H1 (cell line): ENCODE results near the gene SLC6A3. TPM values are rescaled to one million over a fixed set of nuclear protein-coding genes. Genes with fewer than 3 reads are reported as not detected.
"Not testable (repeated sequence)": the region's sequence is repeated elsewhere in the genome, so short reads cannot be mapped to it uniquely, and the experiment has no call there.

Source experiments
- CTCF ChIA-PET: fragments of 300-600 bp; sonication (Branson Sonifier 250); formaldehyde crosslinking; loops from one replicate; lab custom pipeline; 2021; ENCODE audit not compliant: partially characterized antibody; lab: Charles Lee
- POLR2A ChIA-PET: fragments of 300-600 bp; sonication (Branson Sonifier 250); formaldehyde crosslinking; loops from one replicate; lab custom pipeline; 2021; ENCODE audit warnings: inconsistent platforms; ENCODE audit not compliant: partially characterized antibody; lab: Charles Lee
- DNase-seq, 2 experiments: peaks; one replicate each; pipeline versions ENCODE4 v3.0.0 to v3.0.0-alpha.2; 2010 to 2022; ENCODE audit warnings: low spot score in 2 of 2, low read depth in 1 of 2, mixed read lengths in 1 of 2
- FAIRE-seq: peaks from 2 replicates; lab custom pipeline; 2011; peaks lifted over from hg19 to GRCh38; lab: Jason Lieb, UNC
- H2AFZ ChIP-seq: 2 replicates; pipeline ENCODE4 v1.8.1; 2012; ENCODE audit warnings: low read length, inconsistent platforms
- H2AK5ac ChIP-seq: 2 replicates; pipeline ENCODE4 v1.6.1; 2013; ENCODE audit warnings: low read depth, low read length
- H2BK120ac ChIP-seq: replicated peaks from 2 replicates; pipeline ENCODE3; 2013; ENCODE audit warnings: low read depth, low read length, inconsistent platforms
- H2BK12ac ChIP-seq: 2 replicates; pipeline ENCODE4 v1.6.1; 2013; ENCODE audit warnings: low read depth, low read length
- H2BK15ac ChIP-seq: 2 replicates; pipeline ENCODE4 v1.6.1; 2013; ENCODE audit warnings: low read length
- H2BK20ac ChIP-seq: 2 replicates; pipeline ENCODE4 v1.6.1; 2013; ENCODE audit warnings: low read length
- H2BK5ac ChIP-seq: 2 replicates; pipeline ENCODE4 v1.6.1; 2013; ENCODE audit warnings: low read depth, low read length
- H3K14ac ChIP-seq: 2 replicates; pipeline ENCODE4 v1.6.1; 2013; ENCODE audit warnings: inconsistent platforms; ENCODE audit not compliant: insufficient read length
- H3K18ac ChIP-seq: 2 replicates; pipeline ENCODE4 v1.6.1; 2013; ENCODE audit warnings: low read length; ENCODE audit errors: extremely low read depth
- H3K23ac ChIP-seq: 2 replicates; pipeline ENCODE4 v1.6.1; 2013; ENCODE audit warnings: inconsistent platforms; ENCODE audit not compliant: insufficient read length
- H3K23me2 ChIP-seq: 2 replicates; pipeline ENCODE4 v1.6.1; 2013; ENCODE audit warnings: low read depth, low read length
- H3K27ac ChIP-seq: 2 replicates; pipeline ENCODE4 v1.6.1; 2011; ENCODE audit warnings: low read depth, low read length, inconsistent platforms
- H3K27me3 ChIP-seq, 4 experiments: replicated peaks in 1 of 4; 1 replicate in 1 of 4; 2 replicates in 3 of 4; pipeline versions ENCODE4 v1.6.1 to v1.8.1; 2011 to 2013; ENCODE audit warnings: low read length in 3 of 4, mild to moderate bottlenecking in 3 of 4, inconsistent platforms in 2 of 4, mixed read lengths in 2 of 4, moderate library complexity in 1 of 4; ENCODE audit not compliant: control insufficient read depth in 3 of 4, insufficient read depth in 3 of 4; ENCODE audit errors: extremely low read depth in 1 of 4
- H3K36me3 ChIP-seq, 4 experiments: 2 replicates each; pipeline versions ENCODE4 v1.6.1 to v1.8.1; 2011 to 2013; ENCODE audit warnings: mild to moderate bottlenecking in 4 of 4, low read length in 3 of 4, moderate library complexity in 2 of 4, control low read depth in 1 of 4, inconsistent platforms in 1 of 4; ENCODE audit not compliant: insufficient read depth in 4 of 4, control insufficient read depth in 2 of 4
- H3K4ac ChIP-seq: replicated peaks from 2 replicates; pipeline ENCODE3; 2013; ENCODE audit warnings: low read length, low read depth, mixed read lengths, inconsistent platforms; ENCODE audit not compliant: insufficient read length
- H3K4me1 ChIP-seq, 4 experiments: replicated peaks in 1 of 4; 1 replicate in 1 of 4; 2 replicates in 3 of 4; pipeline versions ENCODE4 v1.6.1 to v1.8.1; 2011 to 2013; ENCODE audit warnings: low read length in 3 of 4, inconsistent platforms in 2 of 4, mixed read lengths in 1 of 4; ENCODE audit not compliant: insufficient read depth in 4 of 4, control insufficient read depth in 3 of 4
- H3K4me2 ChIP-seq, 2 experiments: 2 replicates each; pipeline versions ENCODE4 v1.6.1 to v1.8.1; 2011 to 2013; ENCODE audit warnings: low read depth in 2 of 2, low read length in 2 of 2, control low read depth in 1 of 2, inconsistent platforms in 1 of 2, mild to moderate bottlenecking in 1 of 2; ENCODE audit not compliant: insufficient read depth in 1 of 2
- H3K4me3 ChIP-seq, 4 experiments: fragments of 200-600, 300-600 bp in 1 of 4; sonication (generic), shearing (Covaris generic), sonication (Bioruptor Twin) in 1 of 4; 2 replicates each; pipeline versions ENCODE4 v1.5.1 to v1.8.1; 2011 to 2016; ENCODE audit warnings: low read length in 4 of 4, low read depth in 3 of 4, control low read depth in 2 of 4, inconsistent platforms in 2 of 4, mild to moderate bottlenecking in 2 of 4, mixed read lengths in 1 of 4, moderate library complexity in 1 of 4; ENCODE audit not compliant: insufficient read depth in 2 of 4; ENCODE audit errors: extremely low read depth in 1 of 4
- H3K56ac ChIP-seq: replicated peaks from 2 replicates; pipeline ENCODE3; 2013; ENCODE audit warnings: low read depth, mild to moderate bottlenecking, mixed read lengths, low read length, inconsistent platforms; ENCODE audit not compliant: insufficient read length
- H3K79me1 ChIP-seq: 2 replicates; pipeline ENCODE4 v1.6.1; 2013; ENCODE audit warnings: low read depth, low read length, control low read depth
- H3K79me2 ChIP-seq, 2 experiments: 2 replicates each; pipeline versions ENCODE4 v1.6.1 to v1.8.1; 2012 to 2013; ENCODE audit warnings: low read length in 2 of 2, mild to moderate bottlenecking in 2 of 2, inconsistent platforms in 1 of 2; ENCODE audit not compliant: insufficient read depth in 2 of 2, control insufficient read depth in 1 of 2
- H3K9ac ChIP-seq, 4 experiments: replicated peaks in 1 of 4; 1 replicate in 1 of 4; 2 replicates in 3 of 4; pipeline versions ENCODE4 v1.6.1 to v1.8.1; 2011 to 2013; ENCODE audit warnings: low read depth in 3 of 4, low read length in 3 of 4, control low read depth in 2 of 4, mild to moderate bottlenecking in 2 of 4, moderate library complexity in 2 of 4, inconsistent platforms in 1 of 4; ENCODE audit errors: extremely low read depth in 1 of 4
- H3K9me3 ChIP-seq, 2 experiments: 2 replicates each; pipeline versions ENCODE4 v1.6.1 to v1.8.1; 2012 to 2013; ENCODE audit warnings: mild to moderate bottlenecking in 2 of 2, moderate library complexity in 2 of 2, control low read depth in 1 of 2, inconsistent platforms in 1 of 2, low read depth in 1 of 2, low read length in 1 of 2, mixed read lengths in 1 of 2; ENCODE audit not compliant: insufficient read depth in 2 of 2
- H4K20me1 ChIP-seq, 2 experiments: replicated peaks in 1 of 2; 2 replicates each; pipeline versions ENCODE3 to v1.8.1; 2011 to 2013; ENCODE audit warnings: inconsistent platforms in 2 of 2, low read length in 2 of 2, mild to moderate bottlenecking in 1 of 2; ENCODE audit not compliant: insufficient read depth in 2 of 2, control insufficient read depth in 1 of 2
- H4K5ac ChIP-seq: 2 replicates; pipeline ENCODE4 v1.6.1; 2013; ENCODE audit warnings: low read length, low read depth, mixed read lengths, inconsistent platforms; ENCODE audit not compliant: insufficient read length
- H4K8ac ChIP-seq: 2 replicates; pipeline ENCODE4 v1.8.0; 2013; ENCODE audit warnings: mild to moderate bottlenecking, moderate library complexity, low read length, inconsistent platforms; ENCODE audit not compliant: insufficient read depth; ENCODE audit errors: extremely low read depth
- H4K91ac ChIP-seq: replicated peaks from 2 replicates; pipeline ENCODE3; 2013; ENCODE audit warnings: low read length, mixed read lengths, inconsistent platforms; ENCODE audit not compliant: insufficient read length
- WGBS, 2 experiments: shearing (Covaris generic) in 1 of 2; methylation state at CpG; one replicate each; pipeline versions ENCODE4 v1.1.6 to v1.1.7; 2013 to 2015; ENCODE audit warnings: low lambda C conversion rate in 2 of 2, mixed read lengths in 2 of 2, inconsistent platforms in 1 of 2, low coverage in 1 of 2, missing lambda C conversion rate in 1 of 2; ENCODE audit not compliant: insufficient replicate concordance in 2 of 2, insufficient coverage in 1 of 2, insufficient read length in 1 of 2; ENCODE audit errors: extremely low coverage in 1 of 2, missing lambda C conversion rate in 1 of 2; 5-methylcytosine and 5-hydroxymethylcytosine counted together
- polyA plus RNA-seq, 7 experiments: library from polyadenylated mRNA; depleted of rRNA in 3 of 7; stranded (reverse) in 5 of 7; unstranded in 2 of 7; fragments of >200 nt in 5 of 7; fragments of 200-250 nt in 2 of 7; gene quantifications; 1 replicate in 5 of 7; 2 replicates in 1 of 7; 4 replicates in 1 of 7; pipeline versions ENCODE4 v1.2.1 to v1.2.3, GENCODE V29; 2011 to 2013; ENCODE audit warnings: missing spikeins in 2 of 7, mixed read lengths in 2 of 7
- total RNA-seq: library from RNA; stranded (reverse); fragmentation: NEBNext Ultra II Directional; extraction: Animal tissue kit (Norgen Biotek cat#: 25700); gene quantifications from 2 replicates; pipeline ENCODE4 v1.2.1, GENCODE V29; 2021

The SLC6A3 gene
- total and polyA plus RNA-seq, 2 of the 8 experiments (the other 6 are each of a cell fraction or from before 2014, with no cell fraction given), result 0.48 to 0.91 TPM

- not testable (repeated sequence) for H2BK120ac ChIP-seq, H3K27me3 ChIP-seq, H3K14ac ChIP-seq, H3K23me2 ChIP-seq, H3K23ac ChIP-seq, H3K56ac ChIP-seq, H3K18ac ChIP-seq, H3K4me1 ChIP-seq, H4K5ac ChIP-seq, H3K9me3 ChIP-seq, H3K4me2 ChIP-seq, H3K79me2 ChIP-seq, H4K20me1 ChIP-seq, H3K4ac ChIP-seq, H2BK15ac ChIP-seq, H2BK5ac ChIP-seq, H3K4me3 ChIP-seq, H2AK5ac ChIP-seq, H3K27ac ChIP-seq, H4K8ac ChIP-seq, H3K9ac ChIP-seq, DNase-seq, FAIRE-seq, H4K91ac ChIP-seq, H3K79me1 ChIP-seq, H2AFZ ChIP-seq, H2BK12ac ChIP-seq, H2BK20ac ChIP-seq
- POLR2A ChIA-PET, result interaction anchor here (1.0 to 2.0 kb wide), 2 partner anchors 15 to 49 kb away, joined by 3 to 5 read pairs; partner anchors contain the start of gene LPCAT1
- CTCF ChIA-PET, result interaction anchor here (1.1 to 3.3 kb wide), 3 partner anchors 96 to 169 kb away, joined by 3 to 12 read pairs (median 5); no protein-coding TSS in a partner anchor
- peaks cover 41 to 82% (median 71%) of the 10 kb centered on the region in 4 experiments for H3K36me3 ChIP-seq
- WGBS, 2 experiments, result 93% methylated on average over 11 of the region's 17 CpGs; no CpG with 5 or more reads in 1 of the 2 experiments
Observed at GRCh38 chr5:1475544-1475900, 30.3 kb upstream of the SLC6A3 start.
